Erythroblast (primary cell): ENCODE results near the gene TAGLN2.
A peak's percentile ranks its signal among the peaks of the same experiment; 100 is the strongest.
"Not testable (repeated sequence)": the region's sequence is repeated elsewhere in the genome, so short reads cannot be mapped to it uniquely, and the experiment has no call there.

Experiments used
- DNase-seq, 2 experiments: peaks; one replicate each; lab custom pipeline; 2025; lab: John Stamatoyannopoulos, UW
- GATA1 ChIP-seq: IDR thresholded peaks from 2 replicates; pipeline ENCODE4 v1.6.1; 2011; ENCODE audit warnings: low read depth, mild to moderate bottlenecking, control low read depth, low read length, moderate library complexity
- POLR2A ChIP-seq: IDR thresholded peaks from 2 replicates; pipeline ENCODE4 v1.6.1; 2011; ENCODE audit warnings: mild to moderate bottlenecking, low read length

The TAGLN2 gene

GRCh38 chr1:159919236-159919865, 6.0 kb downstream of the TAGLN2 start:
- DNase-seq, result no peak
- TF ChIP-seq POLR2A (no peak), GATA1 (no peak)

GRCh38 chr1:159918352-159919200, 6.7 kb downstream of the TAGLN2 start:
- DNase-seq, result no peak
- TF ChIP-seq GATA1 (no peak), POLR2A (no peak)

GRCh38 chr1:159917533-159918351, 7.6 kb downstream of the TAGLN2 start:
- no peak for DNase-seq
- TF ChIP-seq GATA1 (no peak), POLR2A (no peak)

- TF ChIP-seq GATA1 (no peak), POLR2A (no peak)
- no peak for DNase-seq
Measured at GRCh38 chr1:159916242-159917051, 8.9 kb downstream of the TAGLN2 start.

- DNase-seq, result no peak
- TF ChIP-seq GATA1, result no peak
- no peak for TF ChIP-seq POLR2A
Measured at GRCh38 chr1:159915571-159916241, 9.6 kb downstream of the TAGLN2 start.

GRCh38 chr1:159914252-159915018, 10.9 kb downstream of the TAGLN2 start:
- no peak for DNase-seq
- TF ChIP-seq POLR2A (no peak), GATA1 (no peak)

GRCh38 chr1:159913451-159914192, 11.7 kb downstream of the TAGLN2 start:
- peak; percentile 11 for TF ChIP-seq POLR2A
- TF ChIP-seq GATA1, result no peak
- no peak for DNase-seq

- no peak for TF ChIP-seq POLR2A
- no peak for TF ChIP-seq GATA1
- peak in 1 of 2 experiments; percentile 18 for DNase-seq
Measured at GRCh38 chr1:159911326-159912070, 13.8 kb downstream of the TAGLN2 start.

GRCh38 chr1:159908031-159908940, 17.0 kb downstream of the TAGLN2 start:
- TF ChIP-seq POLR2A, result no peak
- no peak for TF ChIP-seq GATA1
- DNase-seq, result peak; percentile 59 to 61

GRCh38 chr1:159906960-159907359, 18.3 kb downstream of the TAGLN2 start:
- no peak for DNase-seq
- TF ChIP-seq POLR2A, result no peak
- TF ChIP-seq GATA1, result no peak

GRCh38 chr1:159904036-159904435, 21.3 kb downstream of the TAGLN2 start:
- DNase-seq, result not testable (repeated sequence)
